HepG2 (cell line): ENCODE measurements around the gene FAM210A. TPM values are rescaled to one million over a fixed set of nuclear protein-coding genes. Genes with fewer than 3 reads are reported as not detected.

ENCODE experiments used
- ATM ChIP-seq: fragments of 450-650 bp; IDR thresholded peaks from 2 replicates; pipeline ENCODE4 v1.7.1; 2017; ENCODE audit warnings: mild to moderate bottlenecking, borderline replicate concordance
- ELF4 ChIP-seq: sonication (generic); formaldehyde crosslinking; IDR thresholded peaks from 2 replicates; pipeline ENCODE4 v1.5.0; 2020; ENCODE audit warnings: missing genetic modification reagents, mild to moderate bottlenecking, moderate library complexity, borderline replicate concordance
- FIP1L1 ChIP-seq: fragments of 200-400 bp; formaldehyde crosslinking; IDR thresholded peaks from 2 replicates; pipeline ENCODE4 v1.6.1; 2018; ENCODE audit warnings: low read depth, mild to moderate bottlenecking, low read length, moderate library complexity, borderline replicate concordance; ENCODE audit not compliant: insufficient read depth
- GATA4 ChIP-seq: sonication (generic); IDR thresholded peaks from 2 replicates; pipeline ENCODE4 v1.6.1; 2016; ENCODE audit warnings: antibody characterized with exemption, low read depth, borderline replicate concordance
- HMG20B ChIP-seq: conservative IDR thresholded peaks from 2 replicates; pipeline ENCODE4 v1.6.1; 2016; ENCODE audit warnings: missing genetic modification reagents, missing compliant biosample characterization
- IKZF1 ChIP-seq: fragments of 450-650 bp; IDR thresholded peaks from 2 replicates; pipeline ENCODE4 v1.7.1; 2016
- IRX3 ChIP-seq: sonication (generic); formaldehyde crosslinking; IDR thresholded peaks from 2 replicates; pipeline ENCODE4 v1.8.1; 2023; ENCODE audit warnings: mild to moderate bottlenecking, low read depth, missing genetic modification reagents, borderline replicate concordance
- ISX ChIP-seq: sonication (generic); formaldehyde crosslinking; conservative IDR thresholded peaks from 2 replicates; pipeline ENCODE4 v1.5.0; 2020; ENCODE audit warnings: missing genetic modification reagents
- JUN ChIP-seq: sonication (generic); formaldehyde crosslinking; IDR thresholded peaks from 2 replicates; pipeline ENCODE4 v1.4.0; 2020; ENCODE audit warnings: mild to moderate bottlenecking, missing genetic modification reagents
- PHF21A ChIP-seq: sonication (generic); formaldehyde crosslinking; IDR thresholded peaks from 2 replicates; pipeline ENCODE4 v1.5.0; 2020; ENCODE audit warnings: mild to moderate bottlenecking, missing genetic modification reagents
- POLR2A ChIP-seq, 2 experiments: IDR thresholded peaks; 2 replicates each; pipeline ENCODE4 v1.6.1; 2011; ENCODE audit warnings: low read depth in 2 of 2, low read length in 2 of 2, mild to moderate bottlenecking in 1 of 2, moderate library complexity in 1 of 2; ENCODE audit not compliant: insufficient read depth in 1 of 2
- SMAD3 ChIP-seq: sonication (generic); formaldehyde crosslinking; IDR thresholded peaks from 2 replicates; pipeline ENCODE4 v1.4.0; 2020; ENCODE audit warnings: missing genetic modification reagents
- SMARCE1 ChIP-seq: fragments of 450-650 bp; IDR thresholded peaks from 2 replicates; pipeline ENCODE4 v1.6.1; 2017; ENCODE audit warnings: borderline replicate concordance
- ZNF143 ChIP-seq: sonication (generic); formaldehyde crosslinking; IDR thresholded peaks from 2 replicates; pipeline ENCODE4 v1.4.0; 2020; ENCODE audit warnings: missing genetic modification reagents
- ZNF577 ChIP-seq: sonication (generic); formaldehyde crosslinking; IDR thresholded peaks from 2 replicates; pipeline ENCODE4 v1.4.0; 2020; ENCODE audit warnings: mild to moderate bottlenecking, low read depth, missing genetic modification reagents, borderline replicate concordance
- ZSCAN29 ChIP-seq: sonication (generic); formaldehyde crosslinking; conservative IDR thresholded peaks from 2 replicates; pipeline ENCODE4 v1.4.0; 2020; ENCODE audit warnings: mild to moderate bottlenecking, missing genetic modification reagents
- polyA plus RNA-seq, 8 experiments: library from polyadenylated mRNA; depleted of rRNA in 3 of 8; stranded (reverse) in 7 of 8; unstranded in 1 of 8; fragments of >200 nt; fragmentation: Illumina TruSeq in 4 of 8; extraction: Trizol in 4 of 8; gene quantifications; 2 replicates each; pipeline versions ENCODE4 v1.2.1 to v1.2.3, GENCODE V29; 2011 to 2016; ENCODE audit warnings: low read depth in 4 of 8, missing spikeins in 1 of 8, mixed read lengths in 1 of 8; ENCODE audit not compliant: insufficient read depth in 1 of 8
- total RNA-seq, 5 experiments: library from RNA; depleted of rRNA; stranded (reverse); fragments of >200 nt; fragmentation: Illumina TruSeq; extraction: Trizol; gene quantifications; 2 replicates each; pipeline ENCODE4 v1.2.3, GENCODE V29; 2016; ENCODE audit warnings: low read depth in 1 of 5
- TF ChIP-seq, protein P1 (sequence below): sonication (generic); formaldehyde crosslinking; IDR thresholded peaks from 2 replicates; pipeline ENCODE4 v1.5.1; 2020; ENCODE audit warnings: mild to moderate bottlenecking, missing genetic modification reagents, borderline replicate concordance
- TF ChIP-seq, protein P2 (sequence below): IDR thresholded peaks from 2 replicates; pipeline ENCODE4 v1.6.1; 2016; ENCODE audit warnings: low read depth, borderline replicate concordance
- TF ChIP-seq, protein P3 (sequence below): sonication (generic); formaldehyde crosslinking; IDR thresholded peaks from 2 replicates; pipeline ENCODE4 v1.8.0; 2022; ENCODE audit warnings: mild to moderate bottlenecking, missing genetic modification reagents
- TF ChIP-seq, protein P4 (sequence below): sonication (generic); formaldehyde crosslinking; IDR thresholded peaks from 2 replicates; pipeline ENCODE4 v1.8.1; 2023; ENCODE audit warnings: mild to moderate bottlenecking, missing genetic modification reagents
- TF ChIP-seq, protein P5 (sequence below): sonication (generic); formaldehyde crosslinking; conservative IDR thresholded peaks from 2 replicates; pipeline ENCODE4 v1.8.0; 2022; ENCODE audit warnings: low read depth, missing genetic modification reagents

The FAM210A gene
- total and polyA plus RNA-seq, 2 of the 13 experiments (the other 11 are each of a cell fraction or from before 2014, with no cell fraction given): 33.2 to 37.5 TPM

DNA sequence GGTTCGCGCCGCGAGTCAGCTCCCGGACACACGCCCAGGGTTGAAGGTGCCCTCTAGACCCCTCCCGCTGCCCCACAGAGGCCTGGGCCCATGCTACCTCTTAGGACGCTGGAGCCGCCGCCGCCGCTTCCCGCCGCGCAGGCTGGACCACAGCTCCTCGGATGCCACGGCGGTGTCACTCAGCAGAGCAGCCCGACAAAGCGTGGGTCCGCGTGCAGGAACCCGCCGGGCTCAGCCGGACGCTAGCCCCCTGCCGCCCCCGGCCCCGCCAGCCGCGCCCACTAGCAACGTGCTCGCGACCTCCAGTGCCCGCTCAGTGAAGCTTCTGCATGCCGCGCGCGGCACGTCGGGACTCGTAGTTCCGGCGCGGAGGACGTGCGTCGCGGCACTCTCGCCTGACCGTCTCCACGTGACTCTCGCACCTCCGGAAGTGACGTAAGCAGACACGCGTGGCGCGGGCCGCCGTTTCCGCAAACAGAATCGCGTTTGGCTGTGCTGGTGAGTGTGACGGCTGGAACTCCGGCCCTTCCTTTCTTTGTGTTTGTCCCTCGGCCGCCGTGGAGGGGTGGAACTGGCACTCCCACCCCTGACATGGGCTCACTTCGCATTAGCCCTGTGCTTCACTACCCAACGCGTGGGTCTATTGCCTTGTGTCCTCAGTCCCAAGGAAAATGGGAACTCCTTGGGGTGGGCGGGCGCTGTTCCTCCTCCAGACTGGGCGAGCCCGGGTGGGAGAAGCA, at the start of gene FAM210A, which contains the start of gene RNMT (continued):
- TF ChIP-seq, protein P1, sequence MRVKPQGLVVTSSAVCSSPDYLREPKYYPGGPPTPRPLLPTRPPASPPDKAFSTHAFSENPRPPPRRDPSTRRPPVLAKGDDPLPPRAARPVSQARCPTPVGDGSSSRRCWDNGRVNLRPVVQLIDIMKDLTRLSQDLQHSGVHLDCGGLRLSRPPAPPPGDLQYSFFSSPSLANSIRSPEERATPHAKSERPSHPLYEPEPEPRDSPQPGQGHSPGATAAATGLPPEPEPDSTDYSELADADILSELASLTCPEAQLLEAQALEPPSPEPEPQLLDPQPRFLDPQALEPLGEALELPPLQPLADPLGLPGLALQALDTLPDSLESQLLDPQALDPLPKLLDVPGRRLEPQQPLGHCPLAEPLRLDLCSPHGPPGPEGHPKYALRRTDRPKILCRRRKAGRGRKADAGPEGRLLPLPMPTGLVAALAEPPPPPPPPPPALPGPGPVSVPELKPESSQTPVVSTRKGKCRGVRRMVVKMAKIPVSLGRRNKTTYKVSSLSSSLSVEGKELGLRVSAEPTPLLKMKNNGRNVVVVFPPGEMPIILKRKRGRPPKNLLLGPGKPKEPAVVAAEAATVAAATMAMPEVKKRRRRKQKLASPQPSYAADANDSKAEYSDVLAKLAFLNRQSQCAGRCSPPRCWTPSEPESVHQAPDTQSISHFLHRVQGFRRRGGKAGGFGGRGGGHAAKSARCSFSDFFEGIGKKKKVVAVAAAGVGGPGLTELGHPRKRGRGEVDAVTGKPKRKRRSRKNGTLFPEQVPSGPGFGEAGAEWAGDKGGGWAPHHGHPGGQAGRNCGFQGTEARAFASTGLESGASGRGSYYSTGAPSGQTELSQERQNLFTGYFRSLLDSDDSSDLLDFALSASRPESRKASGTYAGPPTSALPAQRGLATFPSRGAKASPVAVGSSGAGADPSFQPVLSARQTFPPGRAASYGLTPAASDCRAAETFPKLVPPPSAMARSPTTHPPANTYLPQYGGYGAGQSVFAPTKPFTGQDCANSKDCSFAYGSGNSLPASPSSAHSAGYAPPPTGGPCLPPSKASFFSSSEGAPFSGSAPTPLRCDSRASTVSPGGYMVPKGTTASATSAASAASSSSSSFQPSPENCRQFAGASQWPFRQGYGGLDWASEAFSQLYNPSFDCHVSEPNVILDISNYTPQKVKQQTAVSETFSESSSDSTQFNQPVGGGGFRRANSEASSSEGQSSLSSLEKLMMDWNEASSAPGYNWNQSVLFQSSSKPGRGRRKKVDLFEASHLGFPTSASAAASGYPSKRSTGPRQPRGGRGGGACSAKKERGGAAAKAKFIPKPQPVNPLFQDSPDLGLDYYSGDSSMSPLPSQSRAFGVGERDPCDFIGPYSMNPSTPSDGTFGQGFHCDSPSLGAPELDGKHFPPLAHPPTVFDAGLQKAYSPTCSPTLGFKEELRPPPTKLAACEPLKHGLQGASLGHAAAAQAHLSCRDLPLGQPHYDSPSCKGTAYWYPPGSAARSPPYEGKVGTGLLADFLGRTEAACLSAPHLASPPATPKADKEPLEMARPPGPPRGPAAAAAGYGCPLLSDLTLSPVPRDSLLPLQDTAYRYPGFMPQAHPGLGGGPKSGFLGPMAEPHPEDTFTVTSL (CRISPR knock-in tag): no peak
- TF ChIP-seq ATM: no peak
- TF ChIP-seq, protein P2, sequence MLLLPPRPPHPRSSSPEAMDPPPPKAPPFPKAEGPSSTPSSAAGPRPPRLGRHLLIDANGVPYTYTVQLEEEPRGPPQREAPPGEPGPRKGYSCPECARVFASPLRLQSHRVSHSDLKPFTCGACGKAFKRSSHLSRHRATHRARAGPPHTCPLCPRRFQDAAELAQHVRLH: peak; percentile 89; the same call in 1 of the 2 replicates
- no peak for TF ChIP-seq ELF4 (CRISPR knock-in tag)
- no peak for TF ChIP-seq HMG20B (CRISPR knock-in tag)
- TF ChIP-seq, protein P3, sequence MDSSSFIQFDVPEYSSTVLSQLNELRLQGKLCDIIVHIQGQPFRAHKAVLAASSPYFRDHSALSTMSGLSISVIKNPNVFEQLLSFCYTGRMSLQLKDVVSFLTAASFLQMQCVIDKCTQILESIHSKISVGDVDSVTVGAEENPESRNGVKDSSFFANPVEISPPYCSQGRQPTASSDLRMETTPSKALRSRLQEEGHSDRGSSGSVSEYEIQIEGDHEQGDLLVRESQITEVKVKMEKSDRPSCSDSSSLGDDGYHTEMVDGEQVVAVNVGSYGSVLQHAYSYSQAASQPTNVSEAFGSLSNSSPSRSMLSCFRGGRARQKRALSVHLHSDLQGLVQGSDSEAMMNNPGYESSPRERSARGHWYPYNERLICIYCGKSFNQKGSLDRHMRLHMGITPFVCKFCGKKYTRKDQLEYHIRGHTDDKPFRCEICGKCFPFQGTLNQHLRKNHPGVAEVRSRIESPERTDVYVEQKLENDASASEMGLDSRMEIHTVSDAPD: peak; percentile 85
- no peak for TF ChIP-seq ISX (CRISPR knock-in tag)
- TF ChIP-seq JUN (CRISPR knock-in tag): no peak; the same call in 1 of the 2 replicates
- TF ChIP-seq SMARCE1: no peak
- TF ChIP-seq IRX3 (CRISPR knock-in tag): peak; percentile 80
- TF ChIP-seq ZSCAN29 (CRISPR knock-in tag): no peak
- TF ChIP-seq ZNF577 (CRISPR knock-in tag): no peak
- TF ChIP-seq ZNF143 (CRISPR knock-in tag): peak; percentile 98
- no peak for TF ChIP-seq SMAD3 (CRISPR knock-in tag)
- TF ChIP-seq, protein P4, sequence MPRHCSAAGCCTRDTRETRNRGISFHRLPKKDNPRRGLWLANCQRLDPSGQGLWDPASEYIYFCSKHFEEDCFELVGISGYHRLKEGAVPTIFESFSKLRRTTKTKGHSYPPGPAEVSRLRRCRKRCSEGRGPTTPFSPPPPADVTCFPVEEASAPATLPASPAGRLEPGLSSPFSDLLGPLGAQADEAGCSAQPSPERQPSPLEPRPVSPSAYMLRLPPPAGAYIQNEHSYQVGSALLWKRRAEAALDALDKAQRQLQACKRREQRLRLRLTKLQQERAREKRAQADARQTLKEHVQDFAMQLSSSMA (CRISPR knock-in tag): no peak
- TF ChIP-seq PHF21A (CRISPR knock-in tag): no peak; the same call in 1 of the 2 replicates
- no peak; the same call in 1 of the 2 replicates for TF ChIP-seq GATA4
- TF ChIP-seq FIP1L1: no peak
- TF ChIP-seq POLR2A (IDR thresholded peaks at IDR 0.05; ENCODE audit: insufficient read depth in 1 of 2, low read depth in 2 of 2, low read length in 2 of 2): peak; percentile 73 to 84
- TF ChIP-seq, protein P5, sequence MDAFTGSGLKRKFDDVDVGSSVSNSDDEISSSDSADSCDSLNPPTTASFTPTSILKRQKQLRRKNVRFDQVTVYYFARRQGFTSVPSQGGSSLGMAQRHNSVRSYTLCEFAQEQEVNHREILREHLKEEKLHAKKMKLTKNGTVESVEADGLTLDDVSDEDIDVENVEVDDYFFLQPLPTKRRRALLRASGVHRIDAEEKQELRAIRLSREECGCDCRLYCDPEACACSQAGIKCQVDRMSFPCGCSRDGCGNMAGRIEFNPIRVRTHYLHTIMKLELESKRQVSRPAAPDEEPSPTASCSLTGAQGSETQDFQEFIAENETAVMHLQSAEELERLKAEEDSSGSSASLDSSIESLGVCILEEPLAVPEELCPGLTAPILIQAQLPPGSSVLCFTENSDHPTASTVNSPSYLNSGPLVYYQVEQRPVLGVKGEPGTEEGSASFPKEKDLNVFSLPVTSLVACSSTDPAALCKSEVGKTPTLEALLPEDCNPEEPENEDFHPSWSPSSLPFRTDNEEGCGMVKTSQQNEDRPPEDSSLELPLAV: no peak
- no peak for TF ChIP-seq IKZF1
